ENCODE measurements around the gene MCUB. TPM values are rescaled to one million over a fixed set of nuclear protein-coding genes. Genes with fewer than 3 reads are reported as not detected.

Gene MCUB
- total and polyA plus RNA-seq, 4 donors, result 1.3 to 4.9 (median 1.9) TPM

- H3K36me3 ChIP-seq (ENCODE audit: control insufficient read depth in 4 of 4, insufficient read depth in 3 of 4, low read depth in 1 of 4, low read length in 3 of 4), result no peaks in the 10 kb centered on the region
- H3K4me1 ChIP-seq (ENCODE audit: control insufficient read depth in 4 of 4, insufficient read depth in 4 of 4, low read length in 3 of 4), result no peaks in the 10 kb centered on the region
- no peak overlapping the region for H3K27ac ChIP-seq (ENCODE audit: low read depth in 1 of 2, low read length in 2 of 2)
- H3K27me3 ChIP-seq (ENCODE audit: control insufficient read depth in 4 of 4, insufficient read depth in 4 of 4, low read length in 3 of 4), result no peaks in the 10 kb centered on the region
- H3K4me3 ChIP-seq (ENCODE audit: low read depth in 1 of 3, low read length in 3 of 3), result no peak overlapping the region
- peaks cover 0 to 3% (median 0%) of the 10 kb centered on the region in 4 donors for H3K9me3 ChIP-seq (ENCODE audit: control insufficient read depth in 4 of 4, low read length in 3 of 4)
- no peak overlapping the region for H3K9ac ChIP-seq (ENCODE audit: low read depth in 1 of 2, low read length in 2 of 2)
- 83% methylated on average over 2 of the region's 2 CpGs for WGBS
- no peak for DNase-seq (ENCODE audit: low spot score)
- TF ChIP-seq SP1 (IDR thresholded peaks at IDR 0.05), result no peak
- TF ChIP-seq YY1 (IDR thresholded peaks at IDR 0.05), result no peak
- TF ChIP-seq, protein P1, sequence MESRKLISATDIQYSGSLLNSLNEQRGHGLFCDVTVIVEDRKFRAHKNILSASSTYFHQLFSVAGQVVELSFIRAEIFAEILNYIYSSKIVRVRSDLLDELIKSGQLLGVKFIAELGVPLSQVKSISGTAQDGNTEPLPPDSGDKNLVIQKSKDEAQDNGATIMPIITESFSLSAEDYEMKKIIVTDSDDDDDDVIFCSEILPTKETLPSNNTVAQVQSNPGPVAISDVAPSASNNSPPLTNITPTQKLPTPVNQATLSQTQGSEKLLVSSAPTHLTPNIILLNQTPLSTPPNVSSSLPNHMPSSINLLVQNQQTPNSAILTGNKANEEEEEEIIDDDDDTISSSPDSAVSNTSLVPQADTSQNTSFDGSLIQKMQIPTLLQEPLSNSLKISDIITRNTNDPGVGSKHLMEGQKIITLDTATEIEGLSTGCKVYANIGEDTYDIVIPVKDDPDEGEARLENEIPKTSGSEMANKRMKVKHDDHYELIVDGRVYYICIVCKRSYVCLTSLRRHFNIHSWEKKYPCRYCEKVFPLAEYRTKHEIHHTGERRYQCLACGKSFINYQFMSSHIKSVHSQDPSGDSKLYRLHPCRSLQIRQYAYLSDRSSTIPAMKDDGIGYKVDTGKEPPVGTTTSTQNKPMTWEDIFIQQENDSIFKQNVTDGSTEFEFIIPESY (IDR thresholded peaks at IDR 0.05), result no peak
- TF ChIP-seq, protein P2, sequence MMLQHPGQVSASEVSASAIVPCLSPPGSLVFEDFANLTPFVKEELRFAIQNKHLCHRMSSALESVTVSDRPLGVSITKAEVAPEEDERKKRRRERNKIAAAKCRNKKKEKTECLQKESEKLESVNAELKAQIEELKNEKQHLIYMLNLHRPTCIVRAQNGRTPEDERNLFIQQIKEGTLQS (IDR thresholded peaks at IDR 0.05), result no peak
- no peak for TF ChIP-seq EGR1 (IDR thresholded peaks at IDR 0.05; ENCODE audit: low read depth in 2 of 2)
- TF ChIP-seq NR2F2 (IDR thresholded peaks at IDR 0.05), result no peak
- TF ChIP-seq RAD21 (IDR thresholded peaks at IDR 0.05), result no peak
- TF ChIP-seq RXRA (IDR thresholded peaks at IDR 0.05), result no peak
- TF ChIP-seq JUND (IDR thresholded peaks at IDR 0.05), result no peak
- TF ChIP-seq HNF4A (conservative IDR thresholded peaks at IDR 0.05), result no peak
- TF ChIP-seq, protein P3, sequence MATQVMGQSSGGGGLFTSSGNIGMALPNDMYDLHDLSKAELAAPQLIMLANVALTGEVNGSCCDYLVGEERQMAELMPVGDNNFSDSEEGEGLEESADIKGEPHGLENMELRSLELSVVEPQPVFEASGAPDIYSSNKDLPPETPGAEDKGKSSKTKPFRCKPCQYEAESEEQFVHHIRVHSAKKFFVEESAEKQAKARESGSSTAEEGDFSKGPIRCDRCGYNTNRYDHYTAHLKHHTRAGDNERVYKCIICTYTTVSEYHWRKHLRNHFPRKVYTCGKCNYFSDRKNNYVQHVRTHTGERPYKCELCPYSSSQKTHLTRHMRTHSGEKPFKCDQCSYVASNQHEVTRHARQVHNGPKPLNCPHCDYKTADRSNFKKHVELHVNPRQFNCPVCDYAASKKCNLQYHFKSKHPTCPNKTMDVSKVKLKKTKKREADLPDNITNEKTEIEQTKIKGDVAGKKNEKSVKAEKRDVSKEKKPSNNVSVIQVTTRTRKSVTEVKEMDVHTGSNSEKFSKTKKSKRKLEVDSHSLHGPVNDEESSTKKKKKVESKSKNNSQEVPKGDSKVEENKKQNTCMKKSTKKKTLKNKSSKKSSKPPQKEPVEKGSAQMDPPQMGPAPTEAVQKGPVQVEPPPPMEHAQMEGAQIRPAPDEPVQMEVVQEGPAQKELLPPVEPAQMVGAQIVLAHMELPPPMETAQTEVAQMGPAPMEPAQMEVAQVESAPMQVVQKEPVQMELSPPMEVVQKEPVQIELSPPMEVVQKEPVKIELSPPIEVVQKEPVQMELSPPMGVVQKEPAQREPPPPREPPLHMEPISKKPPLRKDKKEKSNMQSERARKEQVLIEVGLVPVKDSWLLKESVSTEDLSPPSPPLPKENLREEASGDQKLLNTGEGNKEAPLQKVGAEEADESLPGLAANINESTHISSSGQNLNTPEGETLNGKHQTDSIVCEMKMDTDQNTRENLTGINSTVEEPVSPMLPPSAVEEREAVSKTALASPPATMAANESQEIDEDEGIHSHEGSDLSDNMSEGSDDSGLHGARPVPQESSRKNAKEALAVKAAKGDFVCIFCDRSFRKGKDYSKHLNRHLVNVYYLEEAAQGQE (IDR thresholded peaks at IDR 0.05), result no peak
- TF ChIP-seq FOXA1 (IDR thresholded peaks at IDR 0.05), result no peak
- TF ChIP-seq HNF4G (IDR thresholded peaks at IDR 0.05), result no peak
- TF ChIP-seq FOXA2 (IDR thresholded peaks at IDR 0.05), result no peak
- no peak for TF ChIP-seq TAF1 (conservative IDR thresholded peaks at IDR 0.05)
- TF ChIP-seq GABPA (IDR thresholded peaks at IDR 0.05 in 1 of 2, conservative IDR thresholded peaks at IDR 0.05 in 1 of 2), result no peak
- no peak for TF ChIP-seq MAX (IDR thresholded peaks at IDR 0.05)
- TF ChIP-seq CTCF (IDR thresholded peaks at IDR 0.05; ENCODE audit: low read depth, low read length, missing input control), result no peak
Observed at GRCh38 chr4:109601336-109601735, 41.3 kb downstream of the MCUB start.
